GM18508 (cell line): ENCODE results near the gene PDIA3.
A peak's percentile ranks its signal among the peaks of the same experiment; 100 is the strongest.
"Not testable (repeated sequence)": the region's sequence is repeated elsewhere in the genome, so short reads cannot be mapped to it uniquely, and the experiment has no call there.

Experiments used
- ATAC-seq: cut with Tn5 transposase; IDR thresholded peaks from one replicate; pipeline ENCODE4 v1.9.1; 2021; ENCODE audit warnings: moderate number of reproducible peaks; ENCODE audit not compliant: insufficient read depth, unreplicated experiment

PDIA3 gene

GRCh38 chr15:43776101-43776717 is 30.0 kb downstream of the PDIA3 start:
- ATAC-seq: peak; percentile 54

- ATAC-seq: no peak
These were observed 30.6 kb downstream of the PDIA3 start, which contains the start of gene ELL3 for GRCh38 chr15:43776718-43777266. ELL3 (minus strand) TSS chr15:43776966; CDS start chr15:43776901, 65 bp downstream.

GRCh38 chr15:43777267-43777914 is 31.2 kb downstream of the PDIA3 start:
- ATAC-seq: peak; percentile 24

DNA sequence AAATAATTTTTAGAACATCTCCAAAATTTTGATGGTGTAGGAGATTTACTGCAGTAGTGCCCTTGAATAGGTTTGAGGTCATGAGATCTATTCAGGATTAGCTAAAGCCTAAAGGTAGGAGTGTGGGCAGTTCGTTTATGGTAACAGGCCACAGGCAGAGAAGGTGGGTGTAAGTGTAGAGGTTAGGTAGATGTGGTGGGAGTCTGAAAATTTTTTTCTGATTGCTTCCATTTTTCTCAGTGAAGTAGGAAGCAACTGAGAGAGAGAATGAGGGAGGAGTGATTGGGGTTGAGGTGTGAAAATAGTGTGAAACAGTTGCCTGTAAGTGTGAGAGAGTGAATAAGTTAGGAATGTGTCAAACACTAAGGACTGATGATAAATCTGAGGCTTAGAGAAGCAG is 32.8 kb downstream of the PDIA3 start:
- no peak for ATAC-seq

- ATAC-seq: no peak
These were observed 43.2 kb downstream of the PDIA3 start for GRCh38 chr15:43789409-43789808.

DNA sequence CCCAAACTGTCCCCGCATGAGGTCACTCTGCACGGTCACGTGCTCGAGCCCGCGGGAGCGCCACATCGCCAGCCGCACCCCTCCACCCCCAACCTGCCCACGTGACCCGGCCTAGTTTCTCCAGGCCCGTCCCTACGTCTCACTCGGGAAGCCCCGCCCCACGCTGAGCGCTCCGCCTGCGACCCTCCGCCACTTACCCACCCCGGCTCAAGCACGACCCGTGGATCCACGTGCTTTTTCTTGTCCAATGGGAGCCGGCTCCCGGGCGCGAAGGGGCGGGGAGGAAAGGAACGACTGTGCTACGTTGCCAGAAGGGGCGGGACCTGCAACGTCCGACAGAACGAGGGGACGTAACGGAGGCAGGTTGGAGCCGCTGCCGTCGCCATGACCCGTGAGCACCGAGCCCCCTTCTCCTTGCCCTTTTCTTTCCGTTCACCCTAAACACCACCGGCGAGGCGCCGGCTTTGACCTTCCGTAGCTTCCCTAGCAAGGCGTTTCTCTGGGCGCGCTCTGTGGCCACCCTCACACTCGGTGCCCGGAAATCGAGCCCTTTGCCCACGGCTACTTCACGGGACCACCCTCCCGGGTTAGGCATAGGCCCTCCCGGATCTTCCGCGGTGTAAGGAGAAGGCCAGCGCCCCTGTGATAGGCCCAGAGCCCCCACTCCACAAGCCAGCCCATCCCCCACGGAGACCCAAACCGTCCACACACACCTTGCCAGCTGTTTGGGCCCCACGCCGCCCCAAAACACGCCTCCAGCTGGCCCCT is 45.9 kb downstream of the PDIA3 start, which contains the start of gene SERF2:
Gene SERF2 (plus strand): TSS at position 328 of the 768 bp plus-strand sequence. CDS start 57 bp downstream, at position 385.
- peak; percentile 67 for ATAC-seq

DNA sequence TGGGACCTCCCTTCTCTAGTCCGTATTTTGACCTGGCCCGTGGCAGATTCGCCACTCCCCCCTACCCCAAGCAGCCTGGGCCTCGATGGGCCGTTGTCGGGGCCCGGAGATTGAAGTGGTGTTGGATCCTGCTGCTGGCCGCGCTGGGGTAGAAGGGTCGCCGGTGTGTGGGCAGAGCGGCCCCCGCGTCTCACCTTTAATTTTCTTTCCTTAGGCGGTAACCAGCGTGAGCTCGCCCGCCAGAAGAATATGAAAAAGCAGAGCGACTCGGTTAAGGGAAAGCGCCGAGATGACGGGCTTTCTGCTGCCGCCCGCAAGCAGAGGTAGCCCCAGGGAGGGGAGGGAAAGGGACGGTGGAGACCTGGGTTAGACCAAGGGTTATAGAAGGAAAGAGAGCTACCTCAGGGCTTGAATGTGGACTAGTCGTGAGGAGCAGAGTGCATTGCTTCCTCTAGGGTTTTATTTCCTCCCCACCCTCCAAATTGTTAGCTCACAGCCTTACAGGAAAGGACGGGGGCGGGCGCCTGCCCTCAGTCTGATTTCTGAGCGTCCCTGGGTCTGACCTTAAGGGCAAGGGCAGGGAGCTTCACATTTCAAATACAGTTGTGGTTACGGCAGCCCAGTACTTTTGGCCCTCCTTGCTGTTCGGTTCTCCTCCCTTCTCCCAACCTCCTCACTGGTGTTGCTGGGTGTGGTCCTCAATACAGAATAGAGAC is 46.7 kb downstream of the PDIA3 start:
- ATAC-seq: no peak

GRCh38 chr15:43793647-43794046 is 47.4 kb downstream of the PDIA3 start:
- no peak for ATAC-seq

GRCh38 chr15:43794269-43795037 is 48.2 kb downstream of the PDIA3 start:
- no peak for ATAC-seq

DNA sequence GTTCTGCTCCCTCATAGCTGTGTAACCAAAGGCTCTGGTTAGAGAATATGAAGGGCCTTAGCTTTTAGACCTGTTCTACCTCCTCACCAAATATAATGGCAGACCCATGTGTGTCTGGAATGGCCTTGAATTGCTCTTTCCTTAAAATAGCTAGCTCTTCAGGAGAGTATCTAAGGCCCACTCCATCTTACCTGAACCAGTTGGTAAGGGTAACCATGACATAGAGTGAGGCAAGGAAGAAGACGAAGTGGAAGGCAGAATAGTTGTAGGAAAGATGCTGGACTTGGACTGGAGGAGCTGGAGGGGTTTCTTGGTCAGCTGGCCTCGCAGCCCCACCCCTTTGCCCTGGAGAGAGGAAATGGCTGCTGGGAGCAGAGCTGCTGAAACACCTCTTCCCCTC is 49.0 kb downstream of the PDIA3 start:
- ATAC-seq: no peak

GRCh38 chr15:43795997-43796396 is 49.8 kb downstream of the PDIA3 start:
- no peak for ATAC-seq

GRCh38 chr15:43796566-43796965 is 50.3 kb downstream of the PDIA3 start:
- no peak for ATAC-seq

- no peak for ATAC-seq
These were observed 53.1 kb downstream of the PDIA3 start for GRCh38 chr15:43799209-43799944.

DNA sequence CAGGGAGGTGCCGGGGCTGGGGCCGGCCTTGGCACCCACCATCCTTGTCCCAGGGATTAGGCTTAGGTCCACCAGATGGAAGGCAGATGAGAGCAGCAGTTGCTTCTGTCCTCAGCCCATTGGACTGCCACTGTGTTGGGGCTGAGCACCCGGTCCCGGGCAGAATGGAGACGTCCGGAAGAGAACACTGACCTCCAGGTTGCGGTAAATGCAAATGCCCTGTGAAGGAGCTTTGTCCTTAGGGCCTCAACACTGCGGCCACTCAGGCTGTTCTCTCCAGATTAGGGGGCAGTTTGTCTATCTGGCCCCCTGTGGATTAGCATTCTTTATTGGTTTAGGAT is 53.7 kb downstream of the PDIA3 start, which contains the start of gene SERINC4:
Gene SERINC4 (minus strand): TSS at position 276 of the 341 bp plus-strand sequence. CDS start 234 bp downstream, at position 42.
- ATAC-seq: no peak

DNA sequence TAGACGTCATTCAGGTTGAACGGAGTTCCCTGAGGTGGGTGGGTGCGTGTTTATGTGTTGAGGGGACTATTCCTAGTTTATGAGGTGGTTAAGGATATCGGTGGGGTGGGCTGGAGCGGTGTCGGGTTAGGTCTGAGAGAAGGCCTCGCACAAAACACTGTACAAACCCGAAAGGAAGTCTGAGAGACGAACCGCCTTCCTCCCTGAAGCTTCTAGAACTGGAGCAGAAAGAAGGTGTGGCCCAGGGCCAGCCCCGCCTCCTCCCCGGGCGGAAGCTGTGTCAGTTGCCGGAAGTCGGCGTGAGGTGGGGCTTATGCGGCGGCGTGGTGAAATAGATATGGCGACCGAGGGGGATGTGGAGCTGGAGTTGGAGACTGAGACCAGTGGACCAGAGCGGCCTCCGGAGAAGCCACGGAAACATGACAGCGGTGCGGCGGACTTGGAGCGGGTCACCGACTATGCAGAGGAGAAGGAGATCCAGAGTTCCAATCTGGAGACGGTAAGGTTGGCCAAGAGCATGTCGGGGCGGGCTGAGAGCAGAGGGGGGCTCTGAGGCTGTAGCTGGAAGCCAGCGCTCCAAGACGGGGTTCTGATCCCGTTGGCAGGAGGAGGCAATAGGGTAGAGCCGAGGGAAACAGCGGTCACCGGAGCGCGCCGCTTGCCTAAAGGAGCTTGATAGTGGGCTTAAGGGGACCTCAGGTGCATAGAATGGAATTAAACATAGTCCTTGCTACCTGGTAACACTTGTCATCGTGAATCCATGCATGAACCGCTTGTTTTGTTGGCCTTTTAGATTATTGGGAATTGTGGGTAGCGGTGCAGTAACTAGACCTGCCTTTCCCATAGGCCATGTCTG is 54.3 kb downstream of the PDIA3 start, which contains the start of gene HYPK:
Gene HYPK (plus strand): TSS at position 314 of the 856 bp plus-strand sequence. CDS start 24 bp downstream, at position 338.
- peak; percentile 50 for ATAC-seq

GRCh38 chr15:43802676-43803075 is 56.4 kb downstream of the PDIA3 start:
- not testable (repeated sequence) for ATAC-seq

GRCh38 chr15:43808435-43808950 is 62.3 kb downstream of the PDIA3 start:
- no peak for ATAC-seq
